Osteoblast (primary cell): ENCODE data around the gene SPATC1L. TPM values are rescaled to one million over a fixed set of nuclear protein-coding genes. Genes with fewer than 3 reads are reported as not detected.

ENCODE experiments used
- DNase-seq: peaks from one replicate; pipeline ENCODE4 v3.0.0; 2011; ENCODE audit warnings: low spot score, mixed read lengths; ENCODE audit not compliant: insufficient read length; ENCODE audit errors: missing footprints
- H2AFZ ChIP-seq: 2 replicates; pipeline ENCODE4 v1.6.0; 2011; ENCODE audit warnings: mild to moderate bottlenecking, low read length
- H3K27ac ChIP-seq: 2 replicates; pipeline ENCODE4 v1.5.1; 2011; ENCODE audit warnings: mild to moderate bottlenecking, low read depth, low read length, moderate library complexity
- H3K27me3 ChIP-seq: 2 replicates; pipeline ENCODE4 v1.6.0; 2012; ENCODE audit warnings: mild to moderate bottlenecking, control low read depth, inconsistent platforms, low read length, moderate library complexity; ENCODE audit not compliant: insufficient read depth
- H3K36me3 ChIP-seq: 2 replicates; pipeline ENCODE4 v1.5.1; 2011; ENCODE audit warnings: mild to moderate bottlenecking, low read length, control low read depth, moderate library complexity; ENCODE audit not compliant: insufficient read depth
- H3K4me1 ChIP-seq: 2 replicates; pipeline ENCODE4 v1.5.1; 2011; ENCODE audit warnings: mild to moderate bottlenecking, low read length, control low read depth, moderate library complexity; ENCODE audit not compliant: insufficient read depth
- H3K4me2 ChIP-seq: 2 replicates; pipeline ENCODE4 v1.6.0; 2011; ENCODE audit warnings: mild to moderate bottlenecking, low read length; ENCODE audit not compliant: insufficient read depth
- H3K4me3 ChIP-seq: fragments of 200-600 bp; sonication (generic); 3 replicates; pipeline ENCODE4 v1.5.1; 2012; ENCODE audit warnings: mild to moderate bottlenecking, low read length, inconsistent platforms; ENCODE audit not compliant: insufficient read depth
- H3K79me2 ChIP-seq: 2 replicates; pipeline ENCODE4 v1.6.0; 2012; ENCODE audit warnings: mild to moderate bottlenecking, low read length, control low read depth, inconsistent platforms; ENCODE audit not compliant: insufficient read depth
- H3K9me3 ChIP-seq: 2 replicates; pipeline ENCODE4 v1.5.1; 2011; ENCODE audit warnings: low read depth, low read length, control low read depth
- H4K20me1 ChIP-seq: 2 replicates; pipeline ENCODE4 v1.6.0; 2012; ENCODE audit warnings: mild to moderate bottlenecking, low read length, control low read depth; ENCODE audit not compliant: insufficient read depth
- total RNA-seq: library from RNA; depleted of rRNA; stranded (reverse); fragments of >200 nt; gene quantifications from 2 replicates; pipeline ENCODE4 v1.2.3, GENCODE V29; 2012
- TF ChIP-seq, protein P1 (sequence below): IDR thresholded peaks from 2 replicates; pipeline ENCODE4 v1.5.1; 2011; ENCODE audit warnings: mild to moderate bottlenecking, low read depth, low read length, moderate library complexity; ENCODE audit errors: extremely low read depth

The SPATC1L gene
- total RNA-seq, 1 donor: 6.9 TPM

DNA sequence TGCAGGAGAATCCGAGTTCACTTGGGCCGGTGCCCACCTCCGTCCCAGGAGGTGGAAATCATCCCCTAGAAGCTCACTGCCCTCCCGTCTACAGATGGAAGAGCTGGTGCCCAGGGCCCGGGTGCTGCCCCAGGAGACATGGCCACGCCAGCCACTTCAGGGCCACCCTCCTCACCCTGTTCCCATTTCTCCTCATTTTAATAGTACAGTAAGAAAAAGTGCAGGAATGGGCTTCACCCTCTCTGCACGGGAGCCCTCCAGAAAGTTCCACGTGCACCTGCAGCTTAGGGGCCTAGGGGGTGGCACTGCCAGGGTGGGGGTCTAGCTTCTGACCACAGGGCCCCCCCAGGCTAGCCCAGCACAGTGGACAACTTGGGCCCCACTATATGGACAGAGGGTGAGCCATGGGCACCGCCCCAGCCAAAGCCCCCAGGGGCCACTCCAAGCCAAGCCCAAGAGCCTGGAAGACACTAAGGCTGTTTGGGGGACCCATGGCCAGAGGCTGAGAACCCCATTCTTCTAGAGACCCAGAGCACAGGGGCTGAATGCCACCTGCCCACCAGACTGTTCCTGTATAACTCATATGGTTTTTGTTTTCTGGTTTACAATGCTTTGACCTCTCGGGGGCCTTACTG, 25.5 kb downstream of the SPATC1L start:
- no peaks in the 10 kb centered on the region for H3K79me2 ChIP-seq
- H3K4me3 ChIP-seq: no peak overlapping the region
- peaks cover 4% of the 10 kb centered on the region for H3K27me3 ChIP-seq
- no peaks in the 10 kb centered on the region for H3K9me3 ChIP-seq
- no peaks in the 10 kb centered on the region for H3K36me3 ChIP-seq
- H3K27ac ChIP-seq: no peak overlapping the region
- DNase-seq: peak; percentile 45
- no peaks in the 10 kb centered on the region for H4K20me1 ChIP-seq
- H3K4me1 ChIP-seq: no peaks in the 10 kb centered on the region
- no peak overlapping the region for H3K4me2 ChIP-seq
- TF ChIP-seq, protein P1, sequence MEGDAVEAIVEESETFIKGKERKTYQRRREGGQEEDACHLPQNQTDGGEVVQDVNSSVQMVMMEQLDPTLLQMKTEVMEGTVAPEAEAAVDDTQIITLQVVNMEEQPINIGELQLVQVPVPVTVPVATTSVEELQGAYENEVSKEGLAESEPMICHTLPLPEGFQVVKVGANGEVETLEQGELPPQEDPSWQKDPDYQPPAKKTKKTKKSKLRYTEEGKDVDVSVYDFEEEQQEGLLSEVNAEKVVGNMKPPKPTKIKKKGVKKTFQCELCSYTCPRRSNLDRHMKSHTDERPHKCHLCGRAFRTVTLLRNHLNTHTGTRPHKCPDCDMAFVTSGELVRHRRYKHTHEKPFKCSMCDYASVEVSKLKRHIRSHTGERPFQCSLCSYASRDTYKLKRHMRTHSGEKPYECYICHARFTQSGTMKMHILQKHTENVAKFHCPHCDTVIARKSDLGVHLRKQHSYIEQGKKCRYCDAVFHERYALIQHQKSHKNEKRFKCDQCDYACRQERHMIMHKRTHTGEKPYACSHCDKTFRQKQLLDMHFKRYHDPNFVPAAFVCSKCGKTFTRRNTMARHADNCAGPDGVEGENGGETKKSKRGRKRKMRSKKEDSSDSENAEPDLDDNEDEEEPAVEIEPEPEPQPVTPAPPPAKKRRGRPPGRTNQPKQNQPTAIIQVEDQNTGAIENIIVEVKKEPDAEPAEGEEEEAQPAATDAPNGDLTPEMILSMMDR: no peak
- H2AFZ ChIP-seq: no peak overlapping the region

DNA sequence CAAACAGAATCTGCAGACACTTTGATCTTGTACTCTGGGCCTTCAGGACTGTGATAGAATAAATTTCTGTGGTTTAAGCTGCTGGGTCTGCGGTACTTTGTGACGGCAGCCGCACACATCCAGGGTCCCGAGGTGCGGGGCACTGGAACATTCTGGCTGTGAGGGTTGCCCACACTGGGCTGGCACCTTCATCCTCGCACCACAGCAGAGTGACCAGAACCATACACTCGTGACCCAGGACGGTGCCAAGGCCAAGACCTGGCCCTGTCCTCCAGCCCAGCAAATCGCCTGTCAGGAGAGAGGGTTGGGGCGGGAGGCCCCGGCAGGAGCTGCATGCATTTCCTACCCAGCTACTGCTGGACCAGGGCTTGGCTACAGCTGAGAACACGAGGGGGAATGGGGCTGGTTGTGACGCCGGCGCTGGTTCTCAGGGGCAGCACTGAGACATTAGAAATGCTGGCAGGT, 26.2 kb downstream of the SPATC1L start:
- H3K36me3 ChIP-seq: no peaks in the 10 kb centered on the region
- TF ChIP-seq, protein P1: no peak
- H3K4me3 ChIP-seq: no peak overlapping the region
- no peaks in the 10 kb centered on the region for H3K9me3 ChIP-seq
- no peak overlapping the region for H2AFZ ChIP-seq
- H3K27ac ChIP-seq: no peak overlapping the region
- H4K20me1 ChIP-seq: no peaks in the 10 kb centered on the region
- H3K4me2 ChIP-seq: no peak overlapping the region
- H3K79me2 ChIP-seq: no peaks in the 10 kb centered on the region
- peak; percentile 61 for DNase-seq
- H3K4me1 ChIP-seq: peaks cover 4% of the 10 kb centered on the region
- peaks cover 3% of the 10 kb centered on the region for H3K27me3 ChIP-seq

DNA sequence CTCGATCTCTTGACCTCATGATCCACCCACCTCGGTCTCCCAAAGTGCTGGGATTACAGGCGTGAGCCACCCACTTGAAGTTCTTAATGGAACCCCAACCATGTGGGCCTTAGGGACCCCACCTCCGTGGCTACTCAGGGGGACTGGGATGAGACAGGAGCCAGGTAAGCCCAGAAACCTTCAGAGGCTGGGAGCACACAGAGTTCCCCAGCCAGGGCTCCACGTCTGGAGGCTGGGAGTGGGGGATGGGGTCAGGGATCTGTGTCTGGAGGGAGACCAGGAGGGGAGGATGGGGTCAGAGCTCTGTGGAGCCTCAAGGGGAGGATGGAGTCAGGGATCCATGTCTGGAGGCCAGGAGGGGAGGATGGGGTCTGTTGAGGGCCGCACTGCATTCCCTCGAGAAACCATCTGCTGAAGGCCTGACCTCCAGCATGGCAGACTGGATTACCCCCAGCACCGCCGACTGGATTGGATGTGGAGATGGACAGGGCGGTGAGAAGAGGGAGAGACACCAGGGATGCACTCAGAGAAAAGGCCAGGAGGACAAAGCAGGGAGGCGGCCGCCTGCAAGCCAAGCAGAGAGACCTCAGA, 26.8 kb downstream of the SPATC1L start:
- Histone ChIP-seq H3K4me3 (no peak overlapping the region), H3K27me3 (no peaks in the 10 kb centered on the region), H3K79me2 (no peaks in the 10 kb centered on the region), H3K9me3 (no peaks in the 10 kb centered on the region), H3K4me2 (no peak overlapping the region), H3K4me1 (peaks cover 4% of the 10 kb centered on the region), H4K20me1 (no peaks in the 10 kb centered on the region), H2AFZ (no peak overlapping the region), H3K36me3 (no peaks in the 10 kb centered on the region), H3K27ac (no peak overlapping the region)
- TF ChIP-seq, protein P1: no peak
- no peak for DNase-seq

DNA sequence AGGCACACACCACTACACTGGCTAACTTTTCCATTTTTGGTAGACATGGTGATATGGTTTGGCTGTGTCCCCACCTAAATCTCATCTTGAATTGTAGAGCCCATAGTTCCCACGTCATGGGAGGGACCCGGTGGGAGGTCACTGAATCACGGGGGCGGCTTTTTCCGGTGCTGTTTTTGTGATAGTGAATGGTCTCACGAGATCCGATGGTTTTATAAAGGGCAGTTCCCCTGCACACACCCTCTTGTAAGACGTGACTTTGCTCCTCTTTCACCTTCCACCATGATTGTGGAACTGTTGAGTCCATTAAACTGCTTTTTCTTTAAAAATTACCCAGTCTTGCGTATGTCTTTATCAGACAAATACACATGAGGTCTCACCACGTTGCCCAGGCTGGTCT, 27.6 kb downstream of the SPATC1L start:
- H2AFZ ChIP-seq: no peak overlapping the region
- H3K9me3 ChIP-seq: no peaks in the 10 kb centered on the region
- TF ChIP-seq, protein P1: no peak
- peaks cover 4% of the 10 kb centered on the region for H3K4me1 ChIP-seq
- H3K4me2 ChIP-seq: no peak overlapping the region
- no peak overlapping the region for H3K4me3 ChIP-seq
- no peaks in the 10 kb centered on the region for H3K27me3 ChIP-seq
- peak; percentile 60 for DNase-seq
- H3K36me3 ChIP-seq: no peaks in the 10 kb centered on the region
- no peaks in the 10 kb centered on the region for H3K79me2 ChIP-seq
- no peaks in the 10 kb centered on the region for H4K20me1 ChIP-seq
- no peak overlapping the region for H3K27ac ChIP-seq
